Measurements from ENCODE around the gene HDGFL2.

HDGFL2 gene

DNA sequence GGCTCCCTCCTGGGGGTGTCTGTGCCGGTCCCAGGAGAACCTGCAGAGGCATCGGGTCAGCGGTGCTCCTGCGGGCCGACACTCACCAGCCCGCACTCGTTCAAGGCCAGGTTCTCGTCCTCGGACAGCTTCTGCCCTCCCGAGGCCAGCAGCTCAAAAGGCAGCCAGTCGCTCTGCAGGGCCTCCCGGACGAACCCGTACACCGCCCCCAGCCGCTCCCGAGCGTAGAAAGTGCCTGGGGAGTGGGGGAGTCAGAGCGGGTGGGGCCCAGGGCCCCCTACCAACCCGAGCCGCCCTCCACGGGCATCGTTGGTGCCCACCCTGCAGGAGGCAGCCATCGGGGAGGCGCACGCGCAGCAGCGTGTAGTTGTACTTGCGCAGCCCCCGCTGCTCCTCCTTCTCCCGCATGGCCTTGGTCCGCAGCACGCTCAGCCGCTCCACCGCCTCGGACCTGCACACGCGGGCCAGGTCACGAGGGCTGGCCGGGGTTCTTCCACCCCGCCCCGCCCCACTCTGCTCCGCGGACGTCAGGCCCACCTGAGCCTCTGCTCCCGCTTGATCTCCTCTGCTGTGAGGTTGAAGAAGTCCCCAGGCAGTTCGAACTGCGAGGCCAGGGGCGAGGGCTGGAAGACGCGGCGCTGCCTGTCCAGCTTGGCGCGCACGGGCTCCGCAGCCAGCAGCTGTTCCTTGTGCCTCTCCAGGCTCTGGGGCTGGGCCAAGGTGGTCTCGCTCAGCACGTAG lies 26.0 kb upstream of the HDGFL2 start:
- DNase-seq = no peak

DNA sequence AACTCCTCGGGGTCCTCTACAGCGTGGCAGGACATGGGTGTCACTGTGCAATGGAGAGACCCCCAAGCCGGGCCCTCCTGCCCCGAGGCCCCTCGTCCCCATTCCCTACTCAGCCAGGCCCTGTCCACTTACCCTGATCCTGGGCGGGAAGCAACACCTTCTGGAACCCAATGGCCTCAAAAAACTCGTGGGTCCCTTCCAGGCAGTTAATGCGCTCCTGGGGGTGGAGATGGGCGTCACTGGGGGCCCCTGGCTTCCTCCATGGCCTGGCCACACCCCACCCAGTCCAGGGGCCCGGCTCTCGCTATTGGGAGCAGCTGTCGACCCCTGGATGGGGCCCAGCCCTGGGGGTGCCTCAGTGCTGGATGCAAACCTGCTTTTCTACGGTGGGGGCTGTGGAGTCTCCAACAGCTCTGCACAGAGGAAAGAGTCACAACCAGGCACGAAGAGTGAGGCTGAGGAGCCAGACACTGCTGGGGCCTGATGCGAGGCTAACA lies 25.3 kb upstream of the HDGFL2 start:
- DNase-seq = no peak

DNA sequence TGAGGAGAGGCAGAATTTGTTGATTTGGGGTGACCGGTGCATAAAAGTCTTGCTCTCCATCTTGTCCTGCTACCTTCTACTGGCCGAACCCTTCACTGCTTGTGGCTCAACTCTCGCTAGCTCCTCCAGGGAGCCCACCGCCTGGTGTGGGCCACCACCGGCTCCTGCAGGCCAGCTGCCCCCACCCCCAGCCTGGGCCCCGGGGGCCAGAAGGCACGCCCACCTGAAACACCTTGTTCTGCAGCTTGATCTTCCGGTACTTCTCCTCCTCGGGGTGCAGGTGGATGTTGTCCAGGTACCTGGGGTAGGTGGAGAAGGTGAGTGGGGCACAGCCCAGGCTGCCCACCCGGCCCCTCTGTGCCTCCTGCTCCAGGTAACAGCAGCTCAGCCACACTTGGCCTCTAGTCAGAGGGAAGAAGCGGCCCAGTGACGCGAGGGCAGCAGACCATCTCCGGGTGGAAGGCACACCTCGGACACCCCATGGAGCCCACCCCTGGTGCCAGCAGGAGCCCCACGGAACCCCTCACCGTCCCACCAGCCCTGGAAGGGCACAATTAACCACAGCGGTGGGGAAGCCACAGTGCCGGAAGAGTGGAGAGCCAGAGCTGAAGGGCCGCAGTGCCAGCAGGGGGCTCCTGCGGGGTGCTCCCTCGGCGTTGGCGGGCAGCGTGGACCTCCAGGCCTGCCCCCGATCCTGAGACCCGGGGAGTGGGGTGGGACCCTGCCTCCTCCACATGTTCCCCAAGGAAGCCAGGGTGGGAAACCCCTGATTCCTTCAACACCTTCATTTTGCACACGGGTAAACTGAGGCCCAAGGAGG lies 24.6 kb upstream of the HDGFL2 start:
- no peak for DNase-seq

DNA sequence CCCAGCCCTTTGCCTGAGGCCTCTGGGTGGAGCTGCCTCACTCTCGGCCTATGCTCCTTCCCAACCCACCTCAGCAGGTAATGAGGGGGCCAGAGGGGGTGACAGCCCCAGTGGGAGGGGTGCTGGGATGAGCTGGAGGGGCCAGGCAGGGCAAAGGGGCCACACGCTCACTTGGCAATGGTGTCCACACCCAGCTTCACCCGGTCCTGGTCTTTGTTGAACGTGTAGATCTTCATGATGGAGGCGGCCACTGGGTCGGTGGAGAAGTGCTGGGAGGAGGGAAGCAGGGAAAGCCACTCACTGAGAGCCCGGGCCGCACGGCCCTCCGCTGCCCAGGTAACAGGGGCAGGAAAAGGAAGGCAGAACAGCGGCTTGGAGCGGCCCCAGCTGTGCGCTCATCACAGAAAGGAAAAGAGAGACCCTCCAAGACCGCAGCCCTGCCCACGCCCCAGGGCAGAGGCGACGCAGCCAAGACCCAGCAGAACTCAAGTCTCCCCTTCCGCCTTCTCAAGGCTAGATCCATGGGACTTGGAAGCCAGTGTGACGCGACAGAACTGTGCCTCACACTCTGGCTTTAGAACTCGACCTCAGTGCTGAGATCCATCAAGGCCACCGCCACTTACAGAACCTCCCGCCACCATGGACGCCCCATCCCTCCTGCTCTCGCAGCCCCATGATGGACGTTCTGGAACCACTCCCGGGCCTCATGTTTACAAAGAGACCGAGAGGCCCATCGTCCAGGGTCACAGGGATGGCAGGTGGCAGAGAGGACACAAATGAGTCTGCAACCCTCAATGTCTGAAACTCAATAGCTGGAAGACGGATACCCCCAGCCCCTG lies 23.7 kb upstream of the HDGFL2 start:
- no peak for DNase-seq

DNA sequence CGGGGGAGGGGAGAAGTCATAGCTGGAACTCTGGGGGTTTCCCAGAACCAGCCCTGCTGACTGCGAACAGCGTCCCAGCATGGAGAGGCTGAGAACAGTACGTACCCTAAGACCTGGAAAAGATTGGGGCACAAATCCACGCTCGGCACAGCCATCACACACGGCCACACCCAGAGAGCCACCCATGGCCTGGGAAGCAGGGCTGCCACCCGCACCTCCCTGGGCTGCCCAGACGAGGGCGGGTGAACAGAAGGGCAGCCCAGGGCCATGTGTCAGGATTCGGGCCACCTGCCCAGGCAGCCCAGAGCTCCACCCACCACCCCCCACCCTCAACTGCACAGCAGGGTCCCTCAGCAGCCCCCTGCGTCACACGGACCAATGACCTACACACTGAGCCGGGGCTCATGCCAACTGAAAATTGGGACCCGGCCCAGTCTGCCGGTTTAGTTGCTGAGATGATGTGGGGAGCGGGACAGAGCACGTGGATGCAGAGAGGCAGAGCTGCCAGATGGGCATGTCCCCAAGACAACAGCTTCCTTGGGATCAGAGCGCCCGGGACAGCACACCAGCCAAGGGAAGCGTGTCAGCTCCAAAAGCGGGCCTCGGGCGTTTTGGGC lies 23.0 kb upstream of the HDGFL2 start:
- DNase-seq = no peak

DNA sequence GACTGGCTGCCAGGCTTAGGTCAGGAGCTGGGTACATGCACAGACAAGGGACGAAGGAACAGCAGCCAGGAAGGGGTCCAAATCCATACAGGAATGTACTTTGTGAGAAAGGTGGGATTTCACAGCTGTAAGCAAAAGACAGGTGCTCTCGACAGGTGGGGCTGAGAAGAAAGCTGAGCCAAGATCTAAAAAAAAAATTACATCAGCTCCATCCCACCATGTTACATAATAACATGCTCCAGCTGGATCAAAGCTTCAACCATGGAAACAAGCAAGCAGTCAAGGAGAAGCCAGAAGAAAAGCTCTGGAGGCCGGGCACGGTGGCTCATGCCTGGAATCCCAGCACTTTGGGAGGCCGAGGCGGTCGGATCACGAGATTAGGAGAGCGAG lies 22.5 kb upstream of the HDGFL2 start:
- DNase-seq = no peak

DNA sequence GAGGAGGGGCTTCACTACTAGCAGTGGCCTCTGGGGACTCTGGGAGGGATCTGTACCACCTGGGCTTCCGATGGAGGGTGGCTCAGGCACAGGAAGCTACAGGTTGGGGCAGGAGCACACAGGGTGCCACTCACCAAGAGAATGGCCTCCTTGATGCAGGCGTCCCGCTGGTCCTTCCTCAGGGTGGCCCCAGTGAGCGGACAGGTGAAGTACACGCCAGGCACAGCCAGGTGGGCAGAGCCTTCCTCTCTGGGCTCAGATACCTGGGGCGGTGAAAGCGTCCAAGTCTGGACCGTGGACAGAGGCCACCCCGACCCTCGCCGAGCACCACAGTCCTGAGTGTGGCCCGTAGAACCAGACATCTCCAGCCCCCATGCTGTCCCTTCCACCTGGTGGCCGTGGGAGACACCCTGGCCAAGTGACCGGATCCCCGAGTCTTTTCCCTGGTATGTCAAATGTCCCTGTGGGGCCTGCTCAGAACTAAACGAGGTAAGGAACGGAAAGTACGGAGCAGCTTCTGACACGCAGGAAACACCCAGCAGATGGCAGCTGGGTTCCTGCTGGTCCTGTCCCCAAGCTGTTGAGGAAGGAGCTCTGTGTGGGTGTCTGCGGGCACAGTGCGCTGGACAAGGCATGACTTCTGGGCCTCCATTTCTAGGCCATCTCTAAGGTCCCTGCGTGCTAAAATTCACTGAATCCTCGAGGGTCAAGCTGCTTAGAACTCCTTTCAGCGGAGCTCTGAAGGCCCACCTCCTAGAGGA lies 19.7 kb upstream of the HDGFL2 start:
- peak; percentile 48 to 73 for DNase-seq

DNA sequence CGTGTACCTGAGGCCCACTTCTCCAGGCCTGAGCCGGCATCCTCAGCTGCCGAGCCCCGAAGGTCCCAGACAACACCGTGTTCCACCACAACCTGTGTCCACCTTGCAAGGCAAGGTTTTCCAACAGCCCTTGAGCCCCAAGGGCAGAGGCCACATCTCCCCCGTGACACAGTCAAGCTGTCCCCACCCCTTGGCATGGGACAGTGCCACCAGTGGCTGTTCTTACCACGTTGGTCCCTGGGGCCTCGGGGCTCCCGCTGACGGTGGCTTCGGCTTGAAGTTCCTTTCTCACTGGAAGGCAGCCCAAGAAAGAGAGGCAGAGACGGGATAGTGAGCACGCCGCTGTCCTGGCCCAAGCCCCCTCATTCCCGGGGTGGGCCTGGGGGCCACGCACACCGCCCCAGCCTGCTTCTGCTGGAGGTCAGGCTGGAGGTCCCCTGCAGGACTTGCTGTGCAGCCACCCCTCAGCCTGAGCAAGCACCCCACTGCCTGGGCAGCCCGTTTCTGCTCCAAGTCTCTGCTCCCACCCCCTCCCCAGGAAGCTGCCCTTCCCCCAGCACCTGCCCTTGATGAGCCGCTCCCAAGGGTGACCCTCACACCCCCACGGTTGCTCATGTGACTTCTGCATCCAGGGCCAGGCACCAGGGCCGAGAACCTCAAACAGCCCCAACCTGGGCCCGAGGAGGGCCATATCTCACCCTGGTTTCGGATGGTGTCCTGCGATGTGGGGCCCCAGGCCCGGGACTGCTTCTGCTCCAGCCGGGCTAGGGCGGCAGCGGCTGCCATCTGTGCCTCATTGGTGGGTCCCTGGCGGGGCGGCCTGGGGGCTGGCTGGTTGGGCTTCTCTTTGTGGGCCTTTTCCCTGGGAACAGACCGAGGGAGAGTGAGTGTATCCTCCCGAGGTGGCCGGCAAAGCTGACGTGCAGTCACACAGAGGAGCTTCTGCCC lies 18.6 kb upstream of the HDGFL2 start:
- DNase-seq = no peak

DNA sequence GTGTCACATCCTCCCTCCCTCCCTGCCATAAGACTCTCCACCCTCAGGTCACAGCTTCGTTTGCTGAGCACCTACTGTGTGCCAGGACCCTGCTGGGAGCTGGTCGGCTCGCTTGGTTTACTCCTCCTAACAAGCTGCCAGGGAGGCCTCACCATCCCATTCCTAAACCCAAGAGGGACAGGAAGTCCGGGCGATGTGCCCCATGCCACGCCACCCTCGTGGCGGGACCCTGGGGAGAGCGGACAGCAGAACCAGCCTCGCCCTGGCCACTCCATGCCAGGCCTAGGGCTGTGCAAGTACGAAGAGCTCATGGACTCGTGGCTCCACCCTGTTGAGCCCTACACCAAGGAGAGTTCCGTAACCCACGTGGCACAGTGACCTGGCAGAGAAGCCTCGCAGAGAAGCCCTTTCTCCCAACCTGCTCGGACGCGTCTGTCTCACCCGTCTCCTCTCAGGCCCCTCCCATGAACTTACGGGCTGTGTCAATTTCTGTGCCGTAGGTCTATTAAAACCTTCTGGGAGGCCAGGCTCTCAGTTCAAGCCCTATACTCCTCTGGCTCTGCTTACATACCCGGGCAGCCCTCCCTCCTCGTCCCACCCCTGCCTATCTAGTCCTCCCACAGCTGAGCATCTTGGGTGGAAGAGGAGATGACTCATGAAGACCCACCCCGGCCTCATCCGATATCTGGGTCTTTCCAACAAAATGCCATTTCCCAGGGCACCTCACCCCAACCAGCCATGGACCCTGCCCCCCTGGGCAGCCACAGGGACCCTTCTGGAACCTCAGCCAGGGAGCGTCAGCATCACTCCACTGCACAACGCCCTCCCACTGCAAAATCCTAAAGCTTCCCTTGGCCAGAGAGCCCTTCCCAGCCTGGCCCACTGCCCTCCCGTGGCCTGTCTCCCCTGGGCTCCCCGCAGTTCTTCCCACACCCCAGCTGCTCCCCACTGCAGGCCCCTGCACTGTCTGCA lies 17.1 kb upstream of the HDGFL2 start:
- no peak for DNase-seq

DNA sequence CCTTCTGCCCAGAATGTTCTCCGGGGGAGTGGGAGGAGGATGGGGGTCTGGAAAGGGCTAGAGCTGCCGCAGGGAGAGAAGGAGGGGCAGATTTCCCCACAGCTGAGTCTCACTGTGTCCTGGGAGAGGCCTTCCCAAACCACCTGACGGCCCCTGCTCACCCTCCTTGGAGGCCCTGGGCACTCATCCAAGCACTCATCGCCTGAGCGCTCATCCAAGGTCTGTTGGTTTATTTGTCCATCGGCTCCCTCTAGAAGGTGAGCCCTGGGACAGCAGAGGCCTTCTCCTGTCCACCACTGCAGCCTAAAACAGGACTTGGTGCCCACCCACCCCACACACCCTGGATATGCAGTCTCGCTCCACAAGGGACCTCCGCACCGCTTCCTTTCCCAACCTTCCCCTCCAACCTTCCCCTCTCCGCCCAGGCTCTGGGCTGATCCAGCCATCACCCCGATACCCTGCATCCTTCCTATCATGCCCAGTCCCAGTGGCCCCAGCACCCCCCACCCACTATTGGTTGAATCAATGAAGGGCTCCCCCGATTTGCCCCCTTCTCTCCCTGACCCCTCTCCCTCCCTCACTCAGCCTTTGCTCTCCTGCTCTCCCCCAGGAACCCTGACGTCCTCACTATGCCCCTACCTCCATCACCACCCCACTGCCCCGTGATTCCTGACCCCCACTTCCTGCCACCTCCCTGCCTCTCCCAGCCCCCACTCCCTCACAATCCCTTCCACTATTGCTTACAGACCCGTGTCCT lies 16.2 kb upstream of the HDGFL2 start:
- DNase-seq = no peak

DNA sequence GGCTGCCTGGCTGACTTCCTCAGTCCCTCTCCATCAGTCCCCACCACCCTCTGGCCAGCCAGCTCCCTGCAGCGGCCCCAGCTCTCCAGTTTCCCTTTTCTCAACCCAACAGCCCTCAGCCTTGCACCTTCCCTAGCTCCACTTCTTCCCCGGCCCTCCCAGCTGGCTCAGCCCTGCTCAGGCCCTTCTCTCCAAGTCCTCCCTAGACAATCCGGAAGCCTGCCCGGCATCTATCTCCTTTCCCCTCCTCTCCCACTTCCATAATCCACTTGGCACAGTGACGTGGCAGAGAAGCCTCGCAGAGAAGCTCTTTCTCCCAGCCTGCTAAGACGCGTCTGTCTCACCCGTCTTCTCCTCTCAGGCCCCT lies 15.6 kb upstream of the HDGFL2 start:
- DNase-seq = peak; percentile 38 to 39

DNA sequence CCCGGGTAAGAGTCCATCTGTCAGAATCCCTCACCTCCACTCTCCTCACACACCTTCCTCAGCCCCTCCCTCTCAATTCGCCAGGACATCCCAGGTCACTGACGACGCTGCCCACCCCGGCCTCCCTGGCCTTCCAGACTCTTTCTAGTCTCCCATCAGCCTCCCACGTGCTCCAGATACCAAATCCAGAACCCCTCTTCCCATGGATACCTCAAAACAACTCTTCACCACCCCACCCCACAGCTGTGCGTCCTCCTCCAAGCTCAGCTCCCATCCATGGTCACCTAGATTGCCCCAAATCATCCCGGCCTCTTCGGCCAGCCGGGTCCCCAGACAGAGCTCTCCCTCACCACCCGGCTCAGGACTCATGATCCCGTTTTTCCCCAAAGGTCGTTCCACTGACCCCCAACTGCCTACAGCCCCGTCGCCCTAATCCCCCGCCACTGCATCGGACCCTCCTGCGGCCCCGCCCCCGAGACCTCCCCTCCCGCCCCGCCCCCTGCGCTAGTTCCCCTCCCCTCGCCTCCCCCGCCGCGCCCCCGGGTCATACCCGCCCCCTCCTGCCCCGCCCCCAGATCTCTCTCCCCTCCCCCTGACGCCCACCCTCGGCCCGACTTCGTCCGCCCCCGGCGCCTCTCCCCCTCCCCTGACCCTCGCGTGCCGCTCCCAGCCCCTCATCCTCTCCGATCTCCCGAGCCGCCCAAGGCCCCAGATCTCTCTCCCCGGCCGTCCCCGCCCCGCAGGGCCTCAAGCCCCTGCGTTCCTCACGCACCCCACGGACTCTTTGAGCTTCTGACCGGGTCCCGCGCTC lies 15.0 kb upstream of the HDGFL2 start:
- DNase-seq = peak; percentile 5 to 24

DNA sequence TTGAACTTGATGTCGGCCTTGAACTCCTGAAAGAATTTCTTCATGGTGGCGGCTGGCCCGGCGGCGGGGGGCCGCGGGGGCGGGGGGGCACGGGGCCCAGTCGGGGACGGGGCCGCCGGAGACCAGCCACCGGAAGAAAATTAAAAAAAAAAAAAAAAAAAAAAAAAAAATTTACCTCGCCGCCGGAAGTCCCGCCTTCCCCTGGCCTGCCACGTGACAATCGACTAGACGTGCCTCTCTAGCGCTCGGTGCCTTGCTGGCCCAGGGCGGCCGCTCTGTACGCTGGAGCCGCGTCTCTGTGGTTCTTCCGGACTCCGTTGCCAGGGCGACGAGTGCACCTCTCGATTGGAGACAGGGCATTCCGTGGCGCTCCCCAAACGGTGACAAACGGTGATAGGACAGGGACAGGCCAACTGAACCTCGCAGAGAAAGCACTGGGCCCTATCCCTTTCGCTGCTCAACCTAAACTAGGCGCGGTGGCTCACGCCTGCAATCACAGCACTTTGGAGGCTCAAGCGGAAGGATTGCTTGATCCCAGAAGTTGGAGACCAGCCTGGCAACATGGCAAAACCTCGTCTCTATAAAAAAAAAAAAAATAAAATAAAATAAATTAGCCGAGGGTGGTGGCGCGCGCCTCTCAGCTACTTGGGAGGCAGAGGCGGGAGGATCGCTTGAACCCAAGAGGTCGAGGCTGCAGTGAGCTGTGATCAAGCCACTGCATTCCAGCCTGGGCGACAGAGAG lies 14.3 kb upstream of the HDGFL2 start, which contains the start of gene UBXN6:
TSS of gene UBXN6 (minus strand) at position 141 of the 742 bp plus-strand sequence. CDS start at position 44, 97 bp downstream.
- peak; percentile 97 to 98 for DNase-seq

DNA sequence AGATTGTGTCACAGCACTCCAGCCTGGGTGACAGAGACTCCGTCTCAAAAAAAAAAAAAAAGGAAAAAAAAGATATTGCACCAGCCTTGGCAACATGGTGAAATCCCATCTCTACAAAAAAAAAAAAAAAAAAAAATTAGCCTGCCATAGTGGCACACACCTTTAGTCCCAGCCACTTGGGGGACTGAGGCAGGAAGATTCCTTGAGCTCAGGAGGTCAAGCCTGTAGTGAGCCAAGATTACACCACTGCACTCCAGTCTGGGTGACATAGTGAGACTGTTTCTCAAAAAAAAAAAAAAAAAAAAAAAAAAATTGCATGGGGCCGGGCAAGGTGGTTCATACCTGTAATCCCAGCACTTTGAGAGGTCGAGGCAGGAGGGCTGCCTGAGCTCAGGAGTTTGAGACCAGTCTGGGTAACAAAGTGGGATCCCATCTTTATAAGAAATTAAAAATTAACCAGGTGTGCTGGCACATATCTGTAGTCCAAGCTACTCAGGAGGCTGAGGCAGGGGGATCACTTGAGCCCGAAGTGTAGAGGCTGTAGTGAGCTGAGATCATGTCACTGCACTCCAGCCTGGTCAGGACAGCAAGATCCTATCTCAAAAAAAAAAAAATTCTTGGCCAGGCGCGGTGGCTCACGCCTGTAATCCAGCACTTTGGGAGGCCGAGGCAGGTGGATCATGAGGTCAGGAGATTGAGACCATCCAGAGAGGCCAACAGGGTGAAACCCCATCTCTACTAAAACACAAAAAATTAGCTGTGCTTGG lies 7.1 kb upstream of the HDGFL2 start:
- DNase-seq = no peak

DNA sequence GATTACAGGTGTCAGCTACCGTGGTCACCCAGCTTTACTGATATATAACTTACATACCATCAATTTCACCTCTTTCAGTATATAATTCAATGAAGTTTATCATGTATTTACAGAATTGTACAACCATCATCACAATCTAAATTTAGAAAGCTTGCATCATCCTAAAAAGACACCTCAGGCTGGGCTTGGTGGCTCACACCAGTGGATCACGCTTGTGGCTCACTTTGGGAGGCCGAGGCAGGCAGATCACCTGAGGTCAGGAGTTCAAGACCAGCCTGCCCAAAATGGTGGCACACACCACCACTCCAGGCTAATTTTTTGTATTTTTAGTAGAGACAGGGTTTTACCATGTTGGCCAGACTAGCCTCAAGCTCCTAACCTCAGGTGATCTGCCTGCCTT lies 4.3 kb upstream of the HDGFL2 start:
- DNase-seq = no peak

Measured in inflammatory macrophage treated with lipopolysaccharide for 1 hour (primary cell).